Natural killer cell (primary cell): Measurements from ENCODE around the gene PSPH. TPM values are rescaled to one million over a fixed set of nuclear protein-coding genes. Genes with fewer than 3 reads are reported as not detected.
"Not testable (repeated sequence)": the region's sequence is repeated elsewhere in the genome, so short reads cannot be mapped to it uniquely, and the experiment has no call there.

Experiments used
- ATAC-seq, 3 donors: fragments of 150-1000 bp in 2 of 3; fragments of 200-7000 bp in 1 of 3; cut with Tn5 transposase; 1 replicate in 1 of 3; 2 replicates in 2 of 3; pipeline ENCODE4 v1.10.0; 2021; ENCODE audit warnings: mild to moderate bottlenecking in 2 of 3, moderate library complexity in 2 of 3
- DNase-seq, 2 donors: peaks; one replicate each; pipeline versions ENCODE4 v3.0.0 to v3.0.0-alpha.2; 2013 to 2021; ENCODE audit warnings: mixed read lengths in 1 of 2
- H3K27ac ChIP-seq: one replicate; pipeline ENCODE4 v1.5.1; 2013; ENCODE audit warnings: mild to moderate bottlenecking, low read length
- H3K27me3 ChIP-seq: one replicate; pipeline ENCODE4 v1.6.1; 2013; ENCODE audit warnings: low read length; ENCODE audit not compliant: control insufficient read depth, insufficient read depth
- H3K36me3 ChIP-seq: one replicate; pipeline ENCODE4 v1.6.1; 2013; ENCODE audit warnings: low read length; ENCODE audit not compliant: control insufficient read depth, insufficient read depth
- H3K4me1 ChIP-seq: one replicate; pipeline ENCODE4 v1.6.1; 2013; ENCODE audit warnings: low read length; ENCODE audit not compliant: control insufficient read depth, insufficient read depth
- H3K4me3 ChIP-seq: one replicate; pipeline ENCODE4 v1.5.1; 2013; ENCODE audit warnings: low read length
- H3K9me3 ChIP-seq: one replicate; pipeline ENCODE4 v1.6.1; 2013; ENCODE audit warnings: low read length; ENCODE audit not compliant: control insufficient read depth, insufficient read depth
- H3K27ac Mint-ChIP-seq, 2 donors: one replicate each; pipeline ENCODE4 v1.8.0; 2022; ENCODE audit warnings: mild to moderate bottlenecking in 2 of 2, mixed read lengths in 2 of 2, moderate library complexity in 1 of 2
- H3K27me3 Mint-ChIP-seq, 2 donors: one replicate each; pipeline ENCODE4 v1.8.0; 2022; ENCODE audit warnings: low read depth in 2 of 2, mixed read lengths in 2 of 2
- H3K36me3 Mint-ChIP-seq: one replicate; pipeline ENCODE4 v1.8.0; 2022; ENCODE audit warnings: mixed read lengths
- H3K4me1 Mint-ChIP-seq, 2 donors: one replicate each; pipeline ENCODE4 v1.8.0; 2022; ENCODE audit warnings: mixed read lengths in 2 of 2
- H3K4me3 Mint-ChIP-seq: one replicate; pipeline ENCODE4 v1.8.0; 2022; ENCODE audit warnings: mild to moderate bottlenecking, moderate library complexity, mixed read lengths
- H3K9me3 Mint-ChIP-seq, 2 donors: one replicate each; pipeline ENCODE4 v1.8.0; 2022; ENCODE audit warnings: mixed read lengths in 2 of 2
- WGBS: methylation state at CpG from one replicate; pipeline ENCODE4 v1.1.7; 2013; ENCODE audit warnings: missing lambda C conversion rate; ENCODE audit not compliant: insufficient coverage; 5-methylcytosine and 5-hydroxymethylcytosine counted together
- intact Hi-C: fragments of 100-400 bp; cut with micrococcal nuclease; formaldehyde crosslinking; loops from one replicate; pipeline ENCODE4 v1.14.2; 2022
- total RNA-seq, 4 donors: library from RNA; stranded (reverse); fragments of 120-200 nt in 1 of 4; gene quantifications; one replicate each; pipeline versions ENCODE4 v1.2.3 to v1.2.4, GENCODE V29; 2013 to 2022
- TF ChIP-seq, protein P1 (sequence below): fragments of 200-600 bp; IDR thresholded peaks from one replicate; pipeline ENCODE4 v1.8.0; 2022; ENCODE audit warnings: antibody characterized with exemption

The PSPH gene
- total RNA-seq, 3 donors from 2014 or later (not counting 1 experiment from before 2014, with no cell fraction given), result 2.8 to 4.1 (median 3.8) TPM

DNA sequence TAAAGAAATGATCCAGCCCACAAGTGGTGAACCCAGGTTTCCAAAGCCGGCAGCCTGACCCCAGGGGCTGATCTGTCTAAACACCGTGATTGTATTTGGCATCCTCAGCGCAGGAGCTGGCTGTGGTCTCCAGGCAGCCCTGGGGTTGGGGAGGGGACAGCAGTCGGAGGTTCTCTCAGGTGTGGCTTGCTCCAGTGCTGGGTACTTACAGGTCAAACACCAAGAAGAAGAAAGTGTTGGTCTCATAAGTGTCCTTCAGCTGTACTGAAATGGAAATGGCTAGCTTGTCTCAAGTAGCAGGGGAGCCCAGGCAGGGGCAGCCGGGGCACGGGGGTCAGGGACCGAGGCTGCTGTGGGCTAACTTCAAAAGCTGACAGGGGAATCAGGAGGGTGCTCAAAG is 35.5 kb upstream of the PSPH start:
- H3K4me3 Mint-ChIP-seq, result no peak overlapping the region
- TF ChIP-seq, protein P1, sequence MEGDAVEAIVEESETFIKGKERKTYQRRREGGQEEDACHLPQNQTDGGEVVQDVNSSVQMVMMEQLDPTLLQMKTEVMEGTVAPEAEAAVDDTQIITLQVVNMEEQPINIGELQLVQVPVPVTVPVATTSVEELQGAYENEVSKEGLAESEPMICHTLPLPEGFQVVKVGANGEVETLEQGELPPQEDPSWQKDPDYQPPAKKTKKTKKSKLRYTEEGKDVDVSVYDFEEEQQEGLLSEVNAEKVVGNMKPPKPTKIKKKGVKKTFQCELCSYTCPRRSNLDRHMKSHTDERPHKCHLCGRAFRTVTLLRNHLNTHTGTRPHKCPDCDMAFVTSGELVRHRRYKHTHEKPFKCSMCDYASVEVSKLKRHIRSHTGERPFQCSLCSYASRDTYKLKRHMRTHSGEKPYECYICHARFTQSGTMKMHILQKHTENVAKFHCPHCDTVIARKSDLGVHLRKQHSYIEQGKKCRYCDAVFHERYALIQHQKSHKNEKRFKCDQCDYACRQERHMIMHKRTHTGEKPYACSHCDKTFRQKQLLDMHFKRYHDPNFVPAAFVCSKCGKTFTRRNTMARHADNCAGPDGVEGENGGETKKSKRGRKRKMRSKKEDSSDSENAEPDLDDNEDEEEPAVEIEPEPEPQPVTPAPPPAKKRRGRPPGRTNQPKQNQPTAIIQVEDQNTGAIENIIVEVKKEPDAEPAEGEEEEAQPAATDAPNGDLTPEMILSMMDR, result no peak
- 96% methylated on average over 7 of the region's 7 CpGs for WGBS
- H3K27me3 Mint-ChIP-seq, result no peaks in the 10 kb centered on the region
- H3K4me1 ChIP-seq, result no peaks in the 10 kb centered on the region
- no peak overlapping the region for H3K27ac ChIP-seq
- no peak overlapping the region for H3K4me3 ChIP-seq
- H3K9me3 ChIP-seq, result no peaks in the 10 kb centered on the region
- H3K27me3 ChIP-seq, result no peaks in the 10 kb centered on the region
- no peaks in the 10 kb centered on the region for H3K36me3 ChIP-seq
- H3K4me1 Mint-ChIP-seq, result no peaks in the 10 kb centered on the region
- no peak overlapping the region for H3K27ac Mint-ChIP-seq
- no peak for ATAC-seq
- no peaks in the 10 kb centered on the region for H3K36me3 Mint-ChIP-seq
- H3K9me3 Mint-ChIP-seq, result no peaks in the 10 kb centered on the region
- intact Hi-C loops, result no loop called here
- no peak for DNase-seq

DNA sequence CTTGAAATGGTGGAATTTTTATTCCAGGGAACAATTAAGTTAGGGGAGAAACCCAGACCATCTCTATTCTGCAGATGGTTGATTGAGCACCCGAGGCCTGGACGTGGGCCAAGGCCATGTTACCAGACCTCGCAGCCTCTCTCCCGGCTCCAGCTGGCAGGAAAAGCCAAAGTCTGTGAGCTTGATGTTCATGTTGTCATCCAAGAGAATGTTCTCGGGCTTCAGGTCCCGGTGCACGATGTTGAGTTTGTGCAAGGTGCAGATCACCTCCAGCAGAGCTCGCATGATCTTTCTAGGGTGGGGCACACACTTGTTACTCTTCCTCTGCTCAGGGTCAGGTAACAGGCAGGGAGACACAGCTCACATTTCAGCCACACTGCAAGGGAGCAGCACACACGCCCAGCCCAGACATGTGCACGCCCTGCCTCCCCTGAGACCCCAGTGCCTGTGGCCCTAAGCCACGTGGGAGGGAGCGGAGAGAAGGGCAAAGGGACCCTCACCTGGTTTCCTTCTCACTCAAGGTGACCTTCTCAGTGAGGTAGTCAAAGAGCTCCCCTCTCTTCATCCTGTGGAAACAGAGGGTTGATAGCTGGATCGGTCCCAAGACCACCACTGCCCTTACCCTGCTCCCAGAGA is 32.0 kb upstream of the PSPH start:
- H3K36me3 ChIP-seq, result peaks cover 15% of the 10 kb centered on the region

DNA sequence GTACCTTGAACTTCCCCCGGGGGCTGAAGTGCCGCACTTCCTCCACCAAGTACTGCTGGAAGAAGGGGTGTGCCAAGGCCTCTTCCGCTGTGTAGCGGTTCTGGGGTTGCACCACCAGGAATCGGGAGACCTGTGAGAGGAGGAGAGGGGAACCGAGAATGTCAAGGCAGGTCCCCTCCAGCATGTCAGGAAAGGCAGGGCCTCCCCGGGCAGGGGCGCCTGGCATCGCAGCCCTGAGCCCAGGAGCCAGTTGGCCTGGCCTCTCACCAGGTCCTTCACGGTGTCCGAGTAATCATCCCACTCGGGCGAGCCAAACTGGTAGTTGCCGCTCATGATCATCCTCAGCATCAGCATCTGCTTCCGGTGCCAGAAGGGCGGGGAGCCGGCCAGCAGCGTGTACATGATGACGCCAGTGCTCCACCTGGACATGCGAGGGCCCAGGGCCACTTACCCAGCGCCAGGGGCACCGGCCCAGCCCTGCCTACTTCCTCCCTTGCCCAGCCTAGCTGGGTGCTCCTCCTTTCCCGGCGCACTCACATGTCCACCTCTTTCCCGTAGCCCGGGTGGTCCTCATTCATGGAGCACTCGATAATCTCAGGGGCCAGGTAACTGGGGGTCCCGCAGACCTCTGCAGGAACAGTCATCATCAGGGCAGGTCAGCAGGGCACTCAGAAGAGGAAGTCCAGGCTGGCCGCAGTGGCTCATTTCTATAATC is 30.5 kb upstream of the PSPH start:
- no peak for DNase-seq
- H3K36me3 Mint-ChIP-seq, result no peaks in the 10 kb centered on the region
- no peak overlapping the region for H3K4me3 Mint-ChIP-seq
- H3K4me3 ChIP-seq, result no peak overlapping the region
- H3K27me3 Mint-ChIP-seq, result no peaks in the 10 kb centered on the region
- no peaks in the 10 kb centered on the region for H3K27me3 ChIP-seq
- no peaks in the 10 kb centered on the region for H3K9me3 ChIP-seq
- H3K9me3 Mint-ChIP-seq, result no peaks in the 10 kb centered on the region
- 97% methylated on average over 29 of the region's 29 CpGs for WGBS
- TF ChIP-seq, protein P1, result no peak
- ATAC-seq, result no peak
- H3K36me3 ChIP-seq, result peaks cover 19% of the 10 kb centered on the region
- no peaks in the 10 kb centered on the region for H3K4me1 Mint-ChIP-seq
- H3K27ac ChIP-seq, result no peak overlapping the region
- intact Hi-C loops, result no loop called here
- H3K27ac Mint-ChIP-seq, result no peak overlapping the region
- no peaks in the 10 kb centered on the region for H3K4me1 ChIP-seq

More for the DNA sequence above, 32.0 kb upstream of the PSPH start:
- no peak overlapping the region for H3K27ac ChIP-seq
- no peaks in the 10 kb centered on the region for H3K9me3 ChIP-seq
- Mint-ChIP-seq H3K27ac (no peak overlapping the region), H3K36me3 (no peaks in the 10 kb centered on the region), H3K27me3 (no peaks in the 10 kb centered on the region), H3K4me3 (no peak overlapping the region), H3K4me1 (no peaks in the 10 kb centered on the region), H3K9me3 (no peaks in the 10 kb centered on the region)
- DNase-seq (no peak), ATAC-seq (no peak)
- intact Hi-C loops, result no loop called here
- no peaks in the 10 kb centered on the region for H3K4me1 ChIP-seq
- WGBS, result 91% methylated on average over 13 of the region's 13 CpGs
- no peak overlapping the region for H3K4me3 ChIP-seq
- TF ChIP-seq, protein P1, result no peak
- H3K27me3 ChIP-seq, result no peaks in the 10 kb centered on the region

GRCh38 chr7:56080726-56081435 is 29.6 kb upstream of the PSPH start:
- ATAC-seq, H3K4me3 ChIP-seq, H3K4me3 Mint-ChIP-seq, H3K27me3 ChIP-seq, H3K4me1 Mint-ChIP-seq, H3K27me3 Mint-ChIP-seq, intact Hi-C loops, H3K4me1 ChIP-seq, DNase-seq, H3K27ac ChIP-seq, H3K9me3 Mint-ChIP-seq, H3K36me3 Mint-ChIP-seq, H3K9me3 ChIP-seq: not testable (repeated sequence)
- peak overlapping the region in 1 of 2 donors; percentile 24 for H3K27ac Mint-ChIP-seq
- WGBS, result 94% methylated on average over 28 of the region's 28 CpGs
- peaks cover 19% of the 10 kb centered on the region for H3K36me3 ChIP-seq
